PFSK-1 (cell line): ENCODE measurements around the gene FUCA1.

Experiments used
- POLR2AphosphoS5 ChIP-seq: IDR thresholded peaks from 2 replicates; pipeline ENCODE4 v1.6.1; 2012; ENCODE audit warnings: low read depth, mild to moderate bottlenecking, control low read depth, low read length, moderate library complexity
- REST ChIP-seq, 2 experiments: IDR thresholded peaks; 2 replicates each; pipeline versions ENCODE4 v1.6.1 to v1.8.0; 2011 to 2012; ENCODE audit warnings: low read depth in 2 of 2, low read length in 2 of 2, control low read depth in 1 of 2, inconsistent platforms in 1 of 2, mild to moderate bottlenecking in 1 of 2, moderate library complexity in 1 of 2; ENCODE audit not compliant: insufficient read depth in 1 of 2
- SIN3A ChIP-seq: IDR thresholded peaks from 2 replicates; pipeline ENCODE4 v1.6.1; 2012; ENCODE audit warnings: mild to moderate bottlenecking, low read length, moderate library complexity, borderline replicate concordance; ENCODE audit not compliant: insufficient read depth
- TAF1 ChIP-seq: IDR thresholded peaks from 2 replicates; pipeline ENCODE4 v1.6.1; 2012; ENCODE audit warnings: low read length, control low read depth, borderline replicate concordance; ENCODE audit not compliant: insufficient read depth

DNA sequence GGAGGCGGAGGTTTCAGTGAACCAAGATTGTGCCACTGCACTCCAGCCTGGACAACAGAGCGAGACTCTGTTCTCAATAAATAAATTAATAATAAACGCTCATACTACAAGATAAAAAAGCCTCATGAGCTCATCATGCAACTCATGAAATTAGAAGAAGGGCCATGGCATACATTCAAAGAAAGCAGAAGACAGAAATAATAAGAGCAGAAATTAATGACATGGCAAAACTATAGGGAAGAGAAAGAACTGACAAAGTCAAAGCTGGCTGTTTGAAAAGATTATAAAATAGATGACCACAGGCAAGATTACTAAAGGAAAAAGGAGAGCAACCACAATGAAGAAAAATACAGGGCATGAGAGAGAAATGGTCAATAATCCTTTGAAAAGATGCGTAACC lies 14.7 kb upstream of the FUCA1 start:
- TF ChIP-seq TAF1 = no peak
- TF ChIP-seq REST (IDR thresholded peaks at IDR 0.05; ENCODE audit: insufficient read depth in 1 of 2, low read depth in 2 of 2, low read length in 2 of 2) = no peak
- no peak for TF ChIP-seq POLR2AphosphoS5
- no peak for TF ChIP-seq SIN3A
